B cell (primary cell): ENCODE measurements around the gene TPSB2. TPM values are rescaled to one million over a fixed set of nuclear protein-coding genes. Genes with fewer than 3 reads are reported as not detected.

Experiments
- ATAC-seq: fragments of 200-7000 bp; cut with Tn5 transposase; one replicate; pipeline ENCODE4 v1.10.0; 2021; ENCODE audit warnings: low read depth, mild to moderate bottlenecking, moderate number of reproducible peaks, moderate library complexity
- CTCF ChIA-PET: fragments of 350-600 bp; sonication (Branson Sonifier 250); formaldehyde crosslinking; loops from one replicate; lab custom pipeline; 2021; ENCODE audit warnings: antibody characterized with exemption, inconsistent platforms; lab: Charles Lee
- POLR2A ChIA-PET: fragments of 350-600 bp; sonication (Branson Sonifier 250); formaldehyde crosslinking; loops from one replicate; lab custom pipeline; 2021; ENCODE audit warnings: antibody characterized with exemption; lab: Charles Lee
- DNase-seq: peaks from one replicate; pipeline ENCODE4 v3.0.0; 2013
- H2AFZ ChIP-seq: 2 replicates; pipeline ENCODE4 v1.6.1; 2012; ENCODE audit warnings: mild to moderate bottlenecking, low read depth, low read length; ENCODE audit not compliant: insufficient read depth, poor library complexity, severe bottlenecking
- H3K27ac ChIP-seq, 2 donors: 1 replicate in 1 of 2; 2 replicates in 1 of 2; pipeline ENCODE4 v1.5.1; 2012 to 2013; ENCODE audit warnings: low read length in 2 of 2, mild to moderate bottlenecking in 2 of 2, moderate library complexity in 1 of 2
- H3K27me3 ChIP-seq, 4 experiments: fragments of 200-600 bp in 1 of 4; sonication (generic) in 1 of 4; replicated peaks in 1 of 4; 1 replicate in 2 of 4; 2 replicates in 2 of 4; pipeline versions ENCODE4 v1.6.1 to v1.7.0; 2013 to 2016; ENCODE audit warnings: low read length in 3 of 4, mild to moderate bottlenecking in 2 of 4, mixed read lengths in 1 of 4, moderate library complexity in 1 of 4; ENCODE audit not compliant: insufficient read depth in 4 of 4, control insufficient read depth in 3 of 4; ENCODE audit errors: control extremely low read depth in 1 of 4
- H3K36me3 ChIP-seq, 2 experiments: replicated peaks in 1 of 2; 1 replicate in 1 of 2; 2 replicates in 1 of 2; pipeline versions ENCODE4 v1.6.1 to v1.7.1; 2013; ENCODE audit warnings: low read length in 1 of 2; ENCODE audit not compliant: insufficient read depth in 2 of 2, control insufficient read depth in 1 of 2; ENCODE audit errors: control extremely low read depth in 1 of 2, extremely low read depth in 1 of 2
- H3K4me1 ChIP-seq, 2 donors: fragments of 200-600 bp in 1 of 2; sonication (generic) in 1 of 2; 1 replicate in 1 of 2; 2 replicates in 1 of 2; pipeline versions ENCODE4 v1.5.1 to v1.6.1; 2013 to 2017; ENCODE audit warnings: low read length in 2 of 2; ENCODE audit not compliant: control insufficient read depth in 2 of 2, insufficient read depth in 2 of 2
- H3K4me2 ChIP-seq: replicated peaks from 2 replicates; pipeline ENCODE3; 2012; ENCODE audit warnings: mild to moderate bottlenecking, low read depth, low read length; ENCODE audit not compliant: poor library complexity, severe bottlenecking
- H3K4me3 ChIP-seq, 5 experiments: fragments of 200-600 bp in 1 of 5; sonication (generic) in 1 of 5; 1 replicate in 3 of 5; 2 replicates in 2 of 5; pipeline versions ENCODE4 v1.5.1 to v1.7.0; 2011 to 2016; ENCODE audit warnings: low read length in 4 of 5, mild to moderate bottlenecking in 4 of 5, low read depth in 2 of 5, control low read depth in 1 of 5, moderate library complexity in 1 of 5; ENCODE audit not compliant: insufficient read depth in 1 of 5; ENCODE audit errors: control extremely low read depth in 1 of 5, extremely low read depth in 1 of 5
- H3K79me2 ChIP-seq: fragments of 200-600 bp; sonication (generic); one replicate; pipeline ENCODE4 v1.6.0; 2016; ENCODE audit warnings: low read length; ENCODE audit not compliant: control insufficient read depth, insufficient read depth
- H3K9ac ChIP-seq: fragments of 200-600 bp; sonication (generic); 2 replicates; pipeline ENCODE4 v1.6.1; 2017; ENCODE audit warnings: mild to moderate bottlenecking, low read length, moderate library complexity
- H3K9me3 ChIP-seq, 3 donors: one replicate each; pipeline versions ENCODE4 v1.6.1 to v1.7.1; 2013; ENCODE audit warnings: low read length in 2 of 3; ENCODE audit not compliant: control insufficient read depth in 2 of 3, insufficient read depth in 1 of 3; ENCODE audit errors: control extremely low read depth in 1 of 3
- H4K20me1 ChIP-seq: 2 replicates; pipeline ENCODE4 v1.6.0; 2012; ENCODE audit warnings: mild to moderate bottlenecking, low read length; ENCODE audit not compliant: insufficient read depth, control insufficient read depth, poor library complexity, severe bottlenecking
- H3K27ac Mint-ChIP-seq: one replicate; pipeline ENCODE4 v1.8.0; 2021; ENCODE audit warnings: mixed read lengths
- H3K27me3 Mint-ChIP-seq: one replicate; pipeline ENCODE4 v1.8.0; 2021; ENCODE audit warnings: mixed read lengths
- H3K4me1 Mint-ChIP-seq: one replicate; pipeline ENCODE4 v1.8.0; 2021; ENCODE audit warnings: mixed read lengths
- H3K4me3 Mint-ChIP-seq: one replicate; pipeline ENCODE4 v1.8.0; 2021; ENCODE audit warnings: mixed read lengths
- H3K9me3 Mint-ChIP-seq: one replicate; pipeline ENCODE4 v1.8.0; 2022; ENCODE audit warnings: mixed read lengths; ENCODE audit not compliant: insufficient read depth
- CTCF ChIP-seq: fragments of 200-600 bp; IDR thresholded peaks from one replicate; pipeline ENCODE4 v1.8.0; 2022; ENCODE audit warnings: antibody characterized with exemption, mild to moderate bottlenecking
- EZH2 ChIP-seq: IDR thresholded peaks from 2 replicates; pipeline ENCODE4 v1.6.1; 2012; ENCODE audit warnings: borderline replicate concordance, low read depth, mild to moderate bottlenecking, moderate library complexity, low read length; ENCODE audit not compliant: insufficient read depth, poor library complexity, severe bottlenecking
- WGBS: methylation state at CpG from one replicate; pipeline ENCODE4 v1.1.5; 2013; ENCODE audit warnings: missing lambda C conversion rate; ENCODE audit not compliant: insufficient coverage; 5-methylcytosine and 5-hydroxymethylcytosine counted together
- intact Hi-C: fragments of 100-400 bp; cut with micrococcal nuclease; formaldehyde crosslinking; loops from one replicate; pipeline ENCODE4 v1.10.0; 2022
- polyA plus RNA-seq: library from polyadenylated mRNA; depleted of rRNA; stranded (reverse); fragments of >200 nt; gene quantifications from 2 replicates; pipeline ENCODE4 v1.2.3, GENCODE V29; 2012
- total RNA-seq, 2 donors: library from RNA; stranded (reverse); fragments of 120-200 nt in 1 of 2; gene quantifications; 1 replicate in 1 of 2; 2 replicates in 1 of 2; pipeline versions ENCODE4 v1.2.3 to v1.2.4, GENCODE V29; 2013 to 2022

TPSB2 gene
- total and polyA plus RNA-seq, 2 donors (not counting 1 experiment from before 2014, with no cell fraction given), result not detected

- no peaks in the 10 kb centered on the region for H4K20me1 ChIP-seq
- Mint-ChIP-seq H3K27ac (no peak overlapping the region), H3K27me3 (peaks cover 3% of the 10 kb centered on the region), H3K9me3 (no peaks in the 10 kb centered on the region), H3K4me3 (no peak overlapping the region), H3K4me1 (no peaks in the 10 kb centered on the region)
- H3K9me3 ChIP-seq, result peaks cover 0 to 5% (median 0%) of the 10 kb centered on the region in 3 donors
- ATAC-seq (no peak), DNase-seq (no peak)
- no peaks in the 10 kb centered on the region for H3K79me2 ChIP-seq
- 95% methylated on average over 25 of the region's 25 CpGs for WGBS
- H3K27me3 ChIP-seq, result no peaks in the 10 kb centered on the region
- no peak overlapping the region for H3K9ac ChIP-seq
- no peak overlapping the region for H3K4me2 ChIP-seq
- H3K4me3 ChIP-seq, result no peak overlapping the region
- no peaks in the 10 kb centered on the region for H3K36me3 ChIP-seq
- ChIA-PET CTCF (no interaction called here), POLR2A (no interaction called here)
- intact Hi-C loops, result no loop called here
- no peaks in the 10 kb centered on the region for H3K4me1 ChIP-seq
- no peak for TF ChIP-seq CTCF
- no peak for TF ChIP-seq EZH2
- no peak overlapping the region for H2AFZ ChIP-seq
- H3K27ac ChIP-seq, result no peak overlapping the region
Measured at GRCh38 chr16:1201444-1201843, 28.5 kb downstream of the TPSB2 start.

GRCh38 chr16:1200014-1200627 is 29.9 kb downstream of the TPSB2 start:
- Mint-ChIP-seq H3K27me3 (peaks cover 3% of the 10 kb centered on the region), H3K4me1 (no peaks in the 10 kb centered on the region), H3K4me3 (no peak overlapping the region), H3K9me3 (no peaks in the 10 kb centered on the region), H3K27ac (no peak overlapping the region)
- ChIA-PET CTCF (no interaction called here), POLR2A (no interaction called here)
- no peaks in the 10 kb centered on the region for H3K36me3 ChIP-seq
- no peak overlapping the region for H3K4me3 ChIP-seq
- DNase-seq, result no peak
- ATAC-seq, result no peak
- H3K9ac ChIP-seq, result no peak overlapping the region
- TF ChIP-seq CTCF (no peak), EZH2 (no peak)
- peaks cover 0 to 5% (median 0%) of the 10 kb centered on the region in 3 donors for H3K9me3 ChIP-seq
- H2AFZ ChIP-seq, result no peak overlapping the region
- WGBS, result 95% methylated on average over 38 of the region's 38 CpGs
- no peaks in the 10 kb centered on the region for H4K20me1 ChIP-seq
- intact Hi-C loops, result no loop called here
- H3K4me1 ChIP-seq, result no peaks in the 10 kb centered on the region
- H3K27me3 ChIP-seq, result peaks cover 0 to 4% (median 0%) of the 10 kb centered on the region in 4 experiments
- no peak overlapping the region for H3K27ac ChIP-seq
- H3K4me2 ChIP-seq, result no peak overlapping the region
- H3K79me2 ChIP-seq, result no peaks in the 10 kb centered on the region
